GM10248 (cell line): ENCODE measurements around the gene CFAP298.

Source experiments
- CTCF ChIA-PET: fragments of 300-600 bp; sonication (Branson Sonifier 250); formaldehyde crosslinking; extraction: SDS; loops from one replicate; lab custom pipeline; 2021; ENCODE audit warnings: antibody characterized with exemption; lab: Yijun Ruan, JAX
- POLR2A ChIA-PET: fragments of 350-650 bp; sonication (Branson Sonifier 250); formaldehyde crosslinking; extraction: SDS; loops from one replicate; lab custom pipeline; 2020; ENCODE audit warnings: antibody characterized with exemption; lab: Yijun Ruan, JAX
- DNase-seq: peaks from one replicate; pipeline ENCODE4 v3.0.0; 2012; ENCODE audit errors: extremely low spot score
- TF ChIP-seq, protein P1 (sequence below): IDR thresholded peaks from 2 replicates; pipeline ENCODE4 v1.5.1; 2012; ENCODE audit warnings: mild to moderate bottlenecking, low read depth; ENCODE audit errors: extremely low read depth, missing control alignments, control extremely low read depth

CFAP298 gene

GRCh38 chr21:32580949-32581348 is 31.2 kb downstream of the CFAP298 start:
- DNase-seq = no peak
- CTCF ChIA-PET = interaction anchor here (1.7 to 2.1 kb wide), 2 partner anchors 10 to 20 kb away, joined by 5 to 11 read pairs; no protein-coding TSS in a partner anchor
- POLR2A ChIA-PET = no interaction called here
- TF ChIP-seq, protein P1, sequence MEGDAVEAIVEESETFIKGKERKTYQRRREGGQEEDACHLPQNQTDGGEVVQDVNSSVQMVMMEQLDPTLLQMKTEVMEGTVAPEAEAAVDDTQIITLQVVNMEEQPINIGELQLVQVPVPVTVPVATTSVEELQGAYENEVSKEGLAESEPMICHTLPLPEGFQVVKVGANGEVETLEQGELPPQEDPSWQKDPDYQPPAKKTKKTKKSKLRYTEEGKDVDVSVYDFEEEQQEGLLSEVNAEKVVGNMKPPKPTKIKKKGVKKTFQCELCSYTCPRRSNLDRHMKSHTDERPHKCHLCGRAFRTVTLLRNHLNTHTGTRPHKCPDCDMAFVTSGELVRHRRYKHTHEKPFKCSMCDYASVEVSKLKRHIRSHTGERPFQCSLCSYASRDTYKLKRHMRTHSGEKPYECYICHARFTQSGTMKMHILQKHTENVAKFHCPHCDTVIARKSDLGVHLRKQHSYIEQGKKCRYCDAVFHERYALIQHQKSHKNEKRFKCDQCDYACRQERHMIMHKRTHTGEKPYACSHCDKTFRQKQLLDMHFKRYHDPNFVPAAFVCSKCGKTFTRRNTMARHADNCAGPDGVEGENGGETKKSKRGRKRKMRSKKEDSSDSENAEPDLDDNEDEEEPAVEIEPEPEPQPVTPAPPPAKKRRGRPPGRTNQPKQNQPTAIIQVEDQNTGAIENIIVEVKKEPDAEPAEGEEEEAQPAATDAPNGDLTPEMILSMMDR = no peak

GRCh38 chr21:32578107-32578691 is 34.0 kb downstream of the CFAP298 start:
- ChIA-PET POLR2A (no interaction called here), CTCF (no interaction called here)
- no peak for DNase-seq
- TF ChIP-seq, protein P1 = peak; percentile 17

DNA sequence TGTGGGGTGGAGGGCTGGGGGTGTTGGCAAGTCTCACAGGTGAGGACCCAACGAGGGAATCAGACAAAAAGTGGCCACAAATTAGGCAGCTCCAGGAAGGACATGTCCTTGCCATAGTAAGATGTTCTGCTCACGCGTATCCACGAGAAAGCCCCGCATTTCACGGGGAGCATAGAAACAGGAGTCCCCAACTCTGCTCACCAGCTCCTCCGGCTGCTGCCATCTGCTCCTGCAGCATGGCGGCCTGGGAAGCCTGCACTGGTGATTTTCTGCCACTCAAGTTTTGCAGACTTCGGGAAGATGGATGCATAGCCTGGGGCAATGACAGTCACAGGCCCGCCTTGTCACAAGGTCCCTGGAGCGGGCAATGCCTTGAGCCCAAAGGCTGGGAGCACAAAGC is 36.2 kb downstream of the CFAP298 start:
- TF ChIP-seq, protein P1 = no peak
- CTCF ChIA-PET = interaction anchor here (1.0 to 1.3 kb wide), 2 partner anchors 8 to 25 kb away, joined by 3 read pairs; no protein-coding TSS in a partner anchor
- POLR2A ChIA-PET = no interaction called here
- no peak for DNase-seq

GRCh38 chr21:32574946-32575925 is 36.9 kb downstream of the CFAP298 start:
- ChIA-PET CTCF (interaction anchor here (1.3 kb wide), 1 partner anchor 25 kb away, joined by 3 read pairs; no protein-coding TSS in a partner anchor), POLR2A (no interaction called here)
- TF ChIP-seq, protein P1 = no peak
- DNase-seq = no peak

DNA sequence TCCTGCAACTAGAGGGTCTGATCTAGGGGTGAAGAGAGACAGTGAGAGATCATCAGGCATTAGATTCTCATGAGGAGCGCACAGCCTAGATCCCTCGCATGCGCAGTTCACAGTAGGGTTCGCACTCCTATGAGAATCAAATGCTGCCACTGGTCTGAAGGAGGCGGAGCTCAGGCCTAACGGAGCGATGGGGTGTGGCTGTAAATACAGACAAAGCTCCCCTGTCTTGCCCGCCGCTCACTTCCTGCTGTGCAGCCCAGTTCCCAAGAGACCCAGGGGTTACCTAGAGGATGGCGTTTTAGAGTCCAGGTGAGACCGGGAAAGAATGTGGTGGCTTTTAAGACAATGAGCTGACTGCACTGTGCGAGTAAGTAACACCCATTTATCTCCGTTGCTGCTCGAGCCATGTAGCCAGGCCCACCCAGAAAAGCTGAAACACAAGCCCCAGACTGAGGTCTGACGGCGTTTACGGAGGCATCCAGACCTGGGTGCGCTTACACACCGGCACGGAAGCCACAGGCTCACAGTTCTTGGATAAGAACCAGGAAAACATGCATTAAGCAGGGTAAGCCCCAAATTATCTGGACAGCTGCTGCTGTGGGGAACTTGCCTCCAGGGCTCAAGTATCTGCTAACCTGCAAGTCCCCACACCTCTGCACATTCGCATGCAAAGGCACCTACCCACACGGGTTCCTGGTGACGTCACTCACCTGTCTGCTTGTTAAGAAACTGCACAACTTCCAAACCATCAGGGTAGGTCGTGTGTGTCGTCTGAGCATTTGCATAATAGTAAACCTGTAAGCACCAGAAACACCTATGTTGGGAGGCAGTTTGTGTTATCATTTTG is 39.4 kb downstream of the CFAP298 start:
- no peak for DNase-seq
- ChIA-PET CTCF (interaction anchor here (1.0 to 1.5 kb wide), 2 partner anchors 20 to 26 kb away, joined by 3 to 4 read pairs; no protein-coding TSS in a partner anchor), POLR2A (no interaction called here)
- TF ChIP-seq, protein P1 = no peak
